NB4 (cell line): Measurements from ENCODE around the gene KIAA1217.

Experiments
- DNase-seq: peaks from one replicate; pipeline ENCODE4 v3.0.0; 2010; ENCODE audit warnings: low read depth
- H3K4me3 ChIP-seq: one replicate; pipeline ENCODE4 v1.5.1; 2011; ENCODE audit warnings: mild to moderate bottlenecking, low read depth, low read length, moderate library complexity
- CTCF ChIP-seq: IDR thresholded peaks from one replicate; pipeline ENCODE4 v1.5.1; 2012; ENCODE audit warnings: low read depth, low read length
- MAX ChIP-seq: IDR thresholded peaks from 2 replicates; pipeline ENCODE4 v1.6.1; 2011; ENCODE audit warnings: low read depth, low read length
- MYC ChIP-seq: IDR thresholded peaks from 2 replicates; pipeline ENCODE4 v1.6.1; 2011; ENCODE audit warnings: low read depth, low read length
- POLR2A ChIP-seq: IDR thresholded peaks from 2 replicates; pipeline ENCODE4 v1.6.1; 2011; ENCODE audit warnings: mild to moderate bottlenecking; ENCODE audit not compliant: insufficient read length; ENCODE audit errors: extremely low read depth

The KIAA1217 gene

GRCh38 chr10:24453404-24453830, 244.5 kb downstream of the KIAA1217 start:
- TF ChIP-seq POLR2A (no peak), CTCF (no peak), MAX (no peak), MYC (no peak)
- DNase-seq, result no peak
- no peak overlapping the region for H3K4me3 ChIP-seq

GRCh38 chr10:24453973-24454372, 245.0 kb downstream of the KIAA1217 start:
- TF ChIP-seq CTCF (no peak), MAX (no peak), MYC (no peak), POLR2A (no peak)
- no peak for DNase-seq
- H3K4me3 ChIP-seq, result no peak overlapping the region

GRCh38 chr10:24455447-24455846, 246.5 kb downstream of the KIAA1217 start:
- H3K4me3 ChIP-seq, result no peak overlapping the region
- no peak for DNase-seq
- TF ChIP-seq MAX, result no peak
- no peak for TF ChIP-seq POLR2A
- TF ChIP-seq CTCF, result no peak
- no peak for TF ChIP-seq MYC

- no peak for DNase-seq
- TF ChIP-seq POLR2A, result no peak
- TF ChIP-seq MAX, result no peak
- no peak for TF ChIP-seq MYC
- TF ChIP-seq CTCF, result no peak
- H3K4me3 ChIP-seq, result no peak overlapping the region
Measured at GRCh38 chr10:24456322-24456721, 247.4 kb downstream of the KIAA1217 start.

- H3K4me3 ChIP-seq, result no peak overlapping the region
- peak; percentile 36 for DNase-seq
- TF ChIP-seq MAX (no peak), CTCF (no peak), MYC (no peak), POLR2A (no peak)
Measured at GRCh38 chr10:24457661-24458318, 248.9 kb downstream of the KIAA1217 start.
